ENCODE results near the gene SDR39U1.

SDR39U1 gene

DNA sequence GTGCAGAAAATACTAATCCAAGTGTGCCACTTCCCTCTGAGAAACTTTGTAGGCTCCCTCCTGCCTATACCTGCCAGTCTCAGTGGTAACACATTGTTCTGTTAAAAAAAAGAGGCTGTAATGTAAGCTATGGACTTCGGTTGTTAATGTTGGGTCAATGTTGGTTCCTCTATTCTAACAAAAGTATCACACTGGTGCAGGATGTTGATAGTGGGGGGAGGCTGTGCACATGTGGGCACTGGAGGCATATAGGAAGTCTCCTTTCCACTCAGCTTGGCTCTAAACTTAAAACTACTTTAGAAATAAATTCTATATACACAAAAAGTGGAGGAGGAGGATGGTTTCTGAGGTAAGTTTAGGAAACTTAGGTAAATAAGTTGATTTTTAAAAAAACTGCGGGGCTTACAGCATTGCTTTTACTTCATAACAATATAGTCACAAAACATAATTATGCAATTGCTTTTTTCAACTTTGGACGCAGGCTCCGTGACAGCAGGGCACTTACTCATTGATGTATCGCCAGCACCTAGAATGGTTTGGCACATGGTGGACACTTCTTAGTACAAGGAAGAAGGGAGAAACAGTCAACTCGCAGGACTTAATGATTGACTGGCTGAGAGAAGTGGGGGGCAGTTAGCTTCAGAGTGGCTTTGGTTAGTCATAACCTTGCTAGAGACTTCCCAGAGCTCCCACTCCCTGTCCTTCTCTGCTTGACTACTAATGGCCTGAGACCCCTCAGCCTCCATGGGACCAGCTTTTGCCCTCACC is 51.7 kb downstream of the SDR39U1 start:
- H3K27me3 ChIP-seq (ENCODE audit: insufficient read depth, low read depth, severe bottlenecking) = no peaks in the 10 kb centered on the region
- no peak overlapping the region for H3K27ac ChIP-seq
- H3K4me3 ChIP-seq (ENCODE audit: low read depth, low read length) = no peak overlapping the region
- no peaks in the 10 kb centered on the region for H3K9me3 ChIP-seq (ENCODE audit: severe bottlenecking)
- no peaks in the 10 kb centered on the region for H3K36me3 ChIP-seq
- no peak for TF ChIP-seq CTCF (IDR thresholded peaks at IDR 0.05; ENCODE audit: low read depth, low read length)
- no peak for DNase-seq
